Neuronal stem cell (in vitro differentiated cells): Measurements from ENCODE around the gene ASMT.

Experiments used
- DNase-seq: peaks from one replicate; pipeline ENCODE4 v3.0.0-alpha.2; 2013; ENCODE audit warnings: low spot score
- H2AFZ ChIP-seq: one replicate; pipeline ENCODE4 v1.6.1; 2013; ENCODE audit warnings: mild to moderate bottlenecking, low read length, inconsistent platforms
- H2AK5ac ChIP-seq: 2 replicates; pipeline ENCODE4 v1.6.1; 2013; ENCODE audit warnings: low read depth, mild to moderate bottlenecking, inconsistent platforms, low read length, moderate library complexity, mixed read lengths
- H2BK120ac ChIP-seq: 2 replicates; pipeline ENCODE4 v1.6.1; 2013; ENCODE audit warnings: low read depth, mild to moderate bottlenecking, inconsistent platforms, low read length, moderate library complexity, mixed read lengths
- H2BK12ac ChIP-seq: one replicate; pipeline ENCODE4 v1.6.1; 2013; ENCODE audit warnings: low read length, inconsistent platforms
- H2BK15ac ChIP-seq: 2 replicates; pipeline ENCODE4 v1.6.1; 2013; ENCODE audit warnings: mild to moderate bottlenecking, low read length, inconsistent platforms, mixed read lengths
- H2BK5ac ChIP-seq: one replicate; pipeline ENCODE4 v1.6.1; 2013; ENCODE audit warnings: inconsistent platforms, mild to moderate bottlenecking, low read length, moderate library complexity
- H3K14ac ChIP-seq: one replicate; pipeline ENCODE4 v1.6.1; 2013; ENCODE audit warnings: low read length, inconsistent platforms
- H3K18ac ChIP-seq: 2 replicates; pipeline ENCODE4 v1.6.1; 2013; ENCODE audit warnings: low read length, inconsistent platforms
- H3K23ac ChIP-seq: 2 replicates; pipeline ENCODE4 v1.6.1; 2013; ENCODE audit warnings: low read depth, mild to moderate bottlenecking, mixed read lengths, low read length, inconsistent platforms; ENCODE audit not compliant: poor library complexity
- H3K27ac ChIP-seq: replicated peaks from 3 replicates; pipeline ENCODE4 v1.5.1; 2013; ENCODE audit warnings: low read length, inconsistent platforms
- H3K27me3 ChIP-seq, 3 experiments: 2 replicates each; pipeline ENCODE4 v1.6.1; 2013; ENCODE audit warnings: low read length in 3 of 3, mild to moderate bottlenecking in 2 of 3, inconsistent platforms in 1 of 3, low read depth in 1 of 3, mixed read lengths in 1 of 3, moderate library complexity in 1 of 3; ENCODE audit not compliant: control insufficient read depth in 3 of 3, insufficient read depth in 3 of 3
- H3K36me3 ChIP-seq, 2 donors: replicated peaks in 1 of 2; 2 replicates each; pipeline ENCODE4 v1.6.1; 2013; ENCODE audit warnings: low read length in 2 of 2; ENCODE audit not compliant: control insufficient read depth in 2 of 2, insufficient read depth in 2 of 2
- H3K4ac ChIP-seq: 2 replicates; pipeline ENCODE4 v1.6.1; 2013; ENCODE audit warnings: inconsistent platforms, mild to moderate bottlenecking, low read length, moderate library complexity
- H3K4me1 ChIP-seq, 2 donors: 1 replicate in 1 of 2; 2 replicates in 1 of 2; pipeline ENCODE4 v1.6.1; 2013; ENCODE audit warnings: low read length in 2 of 2, low read depth in 1 of 2; ENCODE audit not compliant: control insufficient read depth in 2 of 2, insufficient read depth in 1 of 2
- H3K4me2 ChIP-seq: one replicate; pipeline ENCODE4 v1.6.1; 2013; ENCODE audit warnings: mild to moderate bottlenecking, low read length, inconsistent platforms; ENCODE audit not compliant: insufficient read depth, poor library complexity, severe bottlenecking
- H3K4me3 ChIP-seq, 2 donors: 2 replicates each; pipeline ENCODE4 v1.5.1; 2013; ENCODE audit warnings: low read length in 2 of 2, mild to moderate bottlenecking in 2 of 2, inconsistent platforms in 1 of 2, moderate library complexity in 1 of 2
- H3K79me1 ChIP-seq: one replicate; pipeline ENCODE4 v1.6.1; 2013; ENCODE audit warnings: low read depth, mild to moderate bottlenecking, inconsistent platforms, low read length, moderate library complexity
- H3K9ac ChIP-seq: one replicate; pipeline ENCODE4 v1.6.1; 2013; ENCODE audit warnings: mild to moderate bottlenecking, low read depth, low read length, inconsistent platforms; ENCODE audit not compliant: poor library complexity
- H3K9me3 ChIP-seq, 2 donors: replicated peaks in 1 of 2; 2 replicates each; pipeline versions ENCODE3 to v1.6.1; 2013; ENCODE audit warnings: low read length in 2 of 2, mild to moderate bottlenecking in 2 of 2, inconsistent platforms in 1 of 2, low read depth in 1 of 2, mixed read lengths in 1 of 2, moderate library complexity in 1 of 2; ENCODE audit not compliant: control insufficient read depth in 2 of 2, insufficient read depth in 1 of 2
- H4K8ac ChIP-seq: one replicate; pipeline ENCODE4 v1.6.1; 2013; ENCODE audit warnings: low read depth, mild to moderate bottlenecking, inconsistent platforms, low read length, moderate library complexity
- H4K91ac ChIP-seq: one replicate; pipeline ENCODE4 v1.6.1; 2013; ENCODE audit warnings: low read length, low read depth, mild to moderate bottlenecking, inconsistent platforms; ENCODE audit not compliant: poor library complexity
- WGBS, 2 donors: extraction: QIAGEN DNeasy Blood & Tissue Kit; methylation state at CpG; one replicate each; pipeline ENCODE4 v1.1.7; 2013; ENCODE audit warnings: missing lambda C conversion rate in 2 of 2, mixed read lengths in 1 of 2; ENCODE audit not compliant: insufficient read length in 2 of 2, insufficient replicate concordance in 1 of 2; ENCODE audit errors: extremely low coverage in 2 of 2; 5-methylcytosine and 5-hydroxymethylcytosine counted together

ASMT gene

GRCh38 chrX:1659664-1660461, 45.0 kb downstream of the ASMT start:
- Histone ChIP-seq H2AFZ (no peak overlapping the region), H3K4me1 (peaks cover 6 to 8% of the 10 kb centered on the region in 2 donors), H3K79me1 (peaks cover 1% of the 10 kb centered on the region), H2AK5ac (peak overlapping the region; percentile 59), H3K18ac (peak overlapping the region; percentile 22), H2BK12ac (peak overlapping the region; percentile 63), H3K4ac (no peak overlapping the region), H2BK120ac (no peak overlapping the region), H3K27me3 (no peaks in the 10 kb centered on the region), H3K23ac (no peak overlapping the region), H3K9me3 (peaks cover 0 to 2% of the 10 kb centered on the region in 2 donors), H2BK15ac (peak overlapping the region; percentile 32), H4K91ac (no peak overlapping the region), H2BK5ac (no peak overlapping the region), H3K4me2 (no peak overlapping the region), H3K9ac (peak overlapping the region; percentile 64), H3K36me3 (no peaks in the 10 kb centered on the region), H3K4me3 (no peak overlapping the region), H3K14ac (no peak overlapping the region), H3K27ac (no peak overlapping the region), H4K8ac (no peak overlapping the region)
- no CpG with 5 or more reads among the region's 34 CpGs for WGBS, 2 donors
- no peak for DNase-seq

- Histone ChIP-seq H3K4me1 (peaks cover 6 to 8% of the 10 kb centered on the region in 2 donors), H3K36me3 (no peaks in the 10 kb centered on the region), H3K27me3 (no peaks in the 10 kb centered on the region), H2BK120ac (no peak overlapping the region), H3K4me2 (no peak overlapping the region), H3K9ac (peak overlapping the region; percentile 36), H3K4ac (no peak overlapping the region), H3K27ac (no peak overlapping the region), H3K4me3 (no peak overlapping the region), H2BK15ac (peak overlapping the region; percentile 75), H3K9me3 (peaks cover 2 to 5% of the 10 kb centered on the region in 2 donors), H4K8ac (no peak overlapping the region), H2BK5ac (no peak overlapping the region), H2AFZ (no peak overlapping the region), H3K23ac (no peak overlapping the region), H3K79me1 (peaks cover 1% of the 10 kb centered on the region), H2AK5ac (peak overlapping the region; percentile 72), H4K91ac (no peak overlapping the region), H2BK12ac (peak overlapping the region; percentile 92), H3K14ac (no peak overlapping the region), H3K18ac (peak overlapping the region; percentile 75)
- WGBS, 2 donors: no CpG with 5 or more reads among the region's 16 CpGs
- DNase-seq: no peak
These were observed 46.4 kb downstream of the ASMT start for GRCh38 chrX:1661048-1661921.

GRCh38 chrX:1661922-1662221, 47.0 kb downstream of the ASMT start:
- Histone ChIP-seq H3K79me1 (peaks cover 1% of the 10 kb centered on the region), H3K9ac (peak overlapping the region; percentile 36), H4K8ac (no peak overlapping the region), H3K23ac (no peak overlapping the region), H2BK12ac (peak overlapping the region; percentile 92), H3K4me1 (peaks cover 6 to 8% of the 10 kb centered on the region in 2 donors), H4K91ac (no peak overlapping the region), H3K4me3 (no peak overlapping the region), H3K27me3 (no peaks in the 10 kb centered on the region), H2BK5ac (no peak overlapping the region), H3K4ac (no peak overlapping the region), H2BK120ac (no peak overlapping the region), H2BK15ac (peak overlapping the region; percentile 75), H3K14ac (no peak overlapping the region), H2AK5ac (peak overlapping the region; percentile 72), H3K18ac (peak overlapping the region; percentile 75), H3K9me3 (peaks cover 2 to 5% of the 10 kb centered on the region in 2 donors), H3K27ac (no peak overlapping the region), H3K4me2 (no peak overlapping the region), H3K36me3 (no peaks in the 10 kb centered on the region), H2AFZ (no peak overlapping the region)
- WGBS, 2 donors: no CpG with 5 or more reads among the region's 15 CpGs
- DNase-seq: no peak

GRCh38 chrX:1667566-1667965, 52.7 kb downstream of the ASMT start:
- Histone ChIP-seq H3K4me1 (no peaks in the 10 kb centered on the region), H2AK5ac (no peak overlapping the region), H3K18ac (no peak overlapping the region), H3K9me3 (peaks cover 2 to 8% of the 10 kb centered on the region in 2 donors), H2BK12ac (no peak overlapping the region), H3K9ac (no peak overlapping the region), H3K36me3 (no peaks in the 10 kb centered on the region), H2BK15ac (no peak overlapping the region), H3K4ac (no peak overlapping the region), H4K8ac (no peak overlapping the region), H3K23ac (no peak overlapping the region), H3K79me1 (no peaks in the 10 kb centered on the region), H3K27me3 (no peaks in the 10 kb centered on the region), H3K14ac (no peak overlapping the region), H2BK120ac (no peak overlapping the region), H2AFZ (no peak overlapping the region), H3K4me3 (no peak overlapping the region), H2BK5ac (no peak overlapping the region), H3K4me2 (no peak overlapping the region), H3K27ac (no peak overlapping the region), H4K91ac (no peak overlapping the region)
- WGBS, 2 donors: no CpG with 5 or more reads among the region's 6 CpGs
- DNase-seq: no peak
